Spinal cord (tissue), 10 donors: ENCODE results near the gene NAV2. TPM values are rescaled to one million over a fixed set of nuclear protein-coding genes. Genes with fewer than 3 reads are reported as not detected.

Source experiments
- DNase-seq, 6 donors: peaks; one replicate each; pipeline versions ENCODE4 v3.0.0 to v3.0.0-alpha.2; 2013 to 2015; ENCODE audit warnings: low spot score in 6 of 6, low read depth in 4 of 6
- H3K27ac ChIP-seq: one replicate; pipeline ENCODE4 v1.5.1; 2013; ENCODE audit warnings: low read depth, low read length, control low read depth
- H3K27me3 ChIP-seq: one replicate; pipeline ENCODE4 v1.6.1; 2013; ENCODE audit warnings: low read length; ENCODE audit not compliant: control insufficient read depth, insufficient read depth
- H3K36me3 ChIP-seq: one replicate; pipeline ENCODE4 v1.6.1; 2013; ENCODE audit warnings: low read length; ENCODE audit not compliant: control insufficient read depth, insufficient read depth
- H3K4me1 ChIP-seq: one replicate; pipeline ENCODE4 v1.6.1; 2013; ENCODE audit warnings: low read length; ENCODE audit not compliant: control insufficient read depth, insufficient read depth
- H3K4me3 ChIP-seq: one replicate; pipeline ENCODE4 v1.5.1; 2013; ENCODE audit warnings: low read depth, low read length, control low read depth
- H3K9me3 ChIP-seq: one replicate; pipeline ENCODE4 v1.6.1; 2013; ENCODE audit warnings: low read length; ENCODE audit not compliant: control insufficient read depth, insufficient read depth
- WGBS: methylation state at CpG from one replicate; pipeline ENCODE4 v1.1.5; 2013; ENCODE audit warnings: missing lambda C conversion rate; ENCODE audit not compliant: insufficient coverage; 5-methylcytosine and 5-hydroxymethylcytosine counted together
- polyA plus RNA-seq, 2 donors: library from polyadenylated mRNA; unstranded; fragments of 120-200 nt; gene quantifications; one replicate each; pipeline ENCODE4 v1.2.1, GENCODE V29; 2013; ENCODE audit not compliant: insufficient read length in 2 of 2
- total RNA-seq, 2 donors: library from RNA; depleted of rRNA in 1 of 2; stranded (reverse); fragments of 120-200 nt in 1 of 2; fragments of >200 nt in 1 of 2; gene quantifications; one replicate each; pipeline versions ENCODE4 v1.2.3 to v1.2.4, GENCODE V29; 2013 to 2014
- donor health status: healthy.

Gene NAV2
- total and polyA plus RNA-seq, 4 donors: 23.4 to 50.1 (median 30.4) TPM

DNA sequence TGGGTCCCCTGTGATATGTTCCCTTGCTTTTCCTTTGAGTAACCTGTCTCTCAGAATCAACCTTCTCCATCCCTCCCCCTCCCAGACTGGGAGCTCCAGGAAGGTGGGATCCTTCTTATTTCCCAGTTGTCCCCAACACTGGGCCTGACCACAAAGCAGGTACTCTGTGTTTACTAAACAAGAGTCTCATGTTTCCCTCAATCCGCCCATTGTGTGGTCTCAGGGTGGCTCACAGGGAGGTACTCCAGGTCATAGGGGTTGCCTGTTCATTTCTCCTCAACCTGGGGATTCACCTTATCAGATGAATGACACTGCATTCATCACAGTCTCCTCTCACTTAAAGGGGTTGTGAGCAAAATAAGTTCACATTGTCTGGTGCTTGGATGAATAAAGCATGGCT is 26.4 kb upstream of the NAV2 start:
- Histone ChIP-seq H3K4me1 (peaks cover 3% of the 10 kb centered on the region), H3K4me3 (no peak overlapping the region), H3K27ac (no peak overlapping the region), H3K9me3 (no peaks in the 10 kb centered on the region), H3K27me3 (no peaks in the 10 kb centered on the region), H3K36me3 (no peaks in the 10 kb centered on the region)
- 100% methylated on average over 1 of the region's 1 CpG for WGBS
- DNase-seq: no peak

DNA sequence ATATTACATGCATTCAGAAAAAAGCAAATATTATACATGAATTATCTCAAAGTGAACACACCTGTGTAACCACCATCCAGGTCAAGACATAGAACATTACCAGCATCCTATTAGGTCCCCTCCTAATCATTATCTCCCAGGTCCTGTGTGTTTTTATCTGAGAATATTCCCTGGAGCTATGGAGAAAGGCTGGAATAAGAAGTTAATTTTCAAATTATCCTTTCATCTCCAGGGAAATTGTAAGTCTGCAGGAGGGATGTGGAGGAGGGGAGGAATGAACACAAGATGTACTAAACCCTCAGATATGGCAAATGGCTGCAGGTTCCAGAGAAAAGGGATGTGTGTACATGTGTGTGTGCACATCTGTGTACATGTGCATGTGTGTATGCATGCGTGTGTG is 25.2 kb upstream of the NAV2 start:
- Histone ChIP-seq H3K27me3 (no peaks in the 10 kb centered on the region), H3K4me1 (peaks cover 3% of the 10 kb centered on the region), H3K4me3 (no peak overlapping the region), H3K36me3 (no peaks in the 10 kb centered on the region), H3K9me3 (no peaks in the 10 kb centered on the region), H3K27ac (no peak overlapping the region)
- DNase-seq: no peak
- WGBS: 89% methylated on average over 1 of the region's 1 CpG

DNA sequence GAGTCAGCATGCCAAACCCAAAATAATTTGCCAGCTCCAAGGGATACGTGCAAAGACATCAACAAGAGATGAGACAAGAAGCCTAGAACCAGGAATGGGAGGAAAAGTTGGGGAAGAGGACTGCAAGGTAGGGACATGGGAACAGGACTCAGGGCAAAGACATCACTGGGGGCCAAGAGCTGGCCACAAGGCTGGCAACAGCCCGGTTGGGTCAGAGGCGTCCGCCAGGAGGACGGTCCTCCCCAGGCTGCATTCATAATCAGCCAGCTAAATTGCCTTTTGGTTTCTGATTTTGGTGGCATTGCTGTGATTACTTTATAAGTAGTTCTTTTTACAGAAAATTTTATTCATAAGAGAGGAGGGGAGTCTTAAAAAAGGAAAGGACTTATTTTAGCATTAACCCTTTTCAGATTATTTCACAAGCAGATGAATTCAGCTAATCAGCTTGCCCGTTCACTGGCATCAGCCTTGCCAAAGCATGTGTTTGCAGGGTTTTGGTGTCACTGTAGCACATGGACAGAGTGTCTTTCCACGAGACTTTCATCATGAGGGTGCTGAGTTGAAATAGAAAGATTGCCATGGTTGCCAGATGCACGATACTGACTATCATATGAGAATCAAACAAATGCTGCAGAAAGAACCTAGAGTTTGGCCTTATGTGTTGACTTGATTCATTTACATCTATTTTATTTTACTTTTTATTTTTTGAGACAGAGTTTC is 23.2 kb upstream of the NAV2 start:
- WGBS: 62% methylated on average over 5 of the region's 8 CpGs
- peak in 1 of 6 donors; percentile 75 for DNase-seq
- no peaks in the 10 kb centered on the region for H3K36me3 ChIP-seq
- H3K9me3 ChIP-seq: no peaks in the 10 kb centered on the region
- H3K27me3 ChIP-seq: no peaks in the 10 kb centered on the region
- H3K27ac ChIP-seq: no peak overlapping the region
- H3K4me1 ChIP-seq: peaks cover 4% of the 10 kb centered on the region
- no peak overlapping the region for H3K4me3 ChIP-seq

DNA sequence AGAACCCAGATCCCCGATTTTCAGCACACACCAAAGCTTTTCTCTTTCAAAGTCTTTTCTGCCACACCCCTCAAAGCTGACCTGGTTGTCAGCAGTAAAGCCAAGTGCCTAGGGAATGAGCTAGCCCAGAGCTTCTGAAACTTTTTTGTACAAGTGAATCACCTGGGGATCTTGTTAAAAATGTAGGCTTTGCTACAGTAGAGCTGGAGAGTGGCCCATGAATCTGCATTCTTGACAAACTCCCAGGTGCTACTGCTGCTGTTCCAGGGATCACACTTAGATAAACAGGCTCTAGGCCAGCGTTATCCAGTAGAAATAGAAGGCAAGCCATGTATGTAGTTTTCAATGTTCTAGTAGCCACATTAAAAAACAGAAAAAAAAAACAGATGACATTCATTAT is 21.8 kb upstream of the NAV2 start:
- no CpG with 5 or more reads among the region's 2 CpGs for WGBS
- H3K4me3 ChIP-seq: no peak overlapping the region
- no peaks in the 10 kb centered on the region for H3K9me3 ChIP-seq
- peaks cover 4% of the 10 kb centered on the region for H3K4me1 ChIP-seq
- H3K27ac ChIP-seq: no peak overlapping the region
- no peaks in the 10 kb centered on the region for H3K36me3 ChIP-seq
- DNase-seq: no peak
- no peaks in the 10 kb centered on the region for H3K27me3 ChIP-seq

GRCh38 chr11:19691815-19692500 is 20.7 kb upstream of the NAV2 start:
- H3K27me3 ChIP-seq: no peaks in the 10 kb centered on the region
- no peak overlapping the region for H3K27ac ChIP-seq
- peak in 2 of 6 donors; percentile 54 to 85 for DNase-seq
- no peaks in the 10 kb centered on the region for H3K9me3 ChIP-seq
- H3K36me3 ChIP-seq: no peaks in the 10 kb centered on the region
- WGBS: 58% methylated on average over 2 of the region's 8 CpGs
- H3K4me1 ChIP-seq: peaks cover 4% of the 10 kb centered on the region
- H3K4me3 ChIP-seq: no peak overlapping the region

DNA sequence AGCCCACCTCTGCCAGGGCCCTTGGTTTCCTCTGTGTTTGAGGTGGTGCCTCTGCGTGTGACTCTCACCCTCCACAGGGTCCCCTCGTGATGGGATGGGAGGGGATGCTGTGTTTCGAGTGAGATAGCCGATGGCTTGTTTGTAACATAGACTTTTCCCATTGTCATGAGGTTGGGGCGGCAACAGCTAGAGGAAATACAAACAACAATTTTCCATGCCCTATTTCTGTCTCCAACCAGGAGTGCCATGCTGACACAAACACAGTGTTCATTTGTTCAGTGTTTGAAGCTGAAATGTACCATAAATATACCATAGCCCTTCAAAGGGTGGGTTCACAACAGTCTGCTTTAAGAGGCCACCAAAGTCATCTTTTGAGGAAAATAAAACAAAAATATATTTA is 19.5 kb upstream of the NAV2 start:
- DNase-seq: no peak
- H3K27me3 ChIP-seq: no peaks in the 10 kb centered on the region
- H3K9me3 ChIP-seq: no peaks in the 10 kb centered on the region
- H3K4me1 ChIP-seq: peaks cover 11% of the 10 kb centered on the region
- H3K27ac ChIP-seq: no peak overlapping the region
- H3K36me3 ChIP-seq: no peaks in the 10 kb centered on the region
- H3K4me3 ChIP-seq: no peak overlapping the region
- WGBS: no CpG with 5 or more reads among the region's 5 CpGs

- 79% methylated on average over 3 of the region's 5 CpGs for WGBS
- no peak overlapping the region for H3K27ac ChIP-seq
- no peaks in the 10 kb centered on the region for H3K36me3 ChIP-seq
- H3K4me3 ChIP-seq: no peak overlapping the region
- no peaks in the 10 kb centered on the region for H3K27me3 ChIP-seq
- peaks cover 11% of the 10 kb centered on the region for H3K4me1 ChIP-seq
- no peaks in the 10 kb centered on the region for H3K9me3 ChIP-seq
- DNase-seq: no peak
These were observed 17.8 kb upstream of the NAV2 start for GRCh38 chr11:19694796-19695345.

DNA sequence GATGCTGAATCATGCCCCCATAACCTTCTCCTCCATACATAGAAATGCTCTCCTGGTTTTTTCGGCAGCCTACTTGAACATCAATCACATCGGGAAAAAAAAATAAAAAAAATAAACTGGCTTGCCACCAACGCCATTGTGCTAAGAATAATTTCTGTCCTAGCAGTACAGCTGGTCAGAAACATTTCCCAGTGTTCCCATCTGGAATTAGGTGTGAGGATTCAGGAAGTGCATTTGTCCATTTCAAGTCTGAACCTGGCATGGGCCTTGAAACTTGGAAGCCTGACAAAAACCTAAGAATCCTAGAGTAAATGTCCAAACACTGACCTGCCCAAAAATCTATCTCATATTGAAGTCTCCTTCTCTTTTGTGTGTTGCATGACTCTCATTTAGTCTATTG is 16.6 kb upstream of the NAV2 start:
- Histone ChIP-seq H3K27me3 (no peaks in the 10 kb centered on the region), H3K4me3 (no peak overlapping the region), H3K4me1 (peaks cover 11% of the 10 kb centered on the region), H3K9me3 (no peaks in the 10 kb centered on the region), H3K36me3 (no peaks in the 10 kb centered on the region), H3K27ac (no peak overlapping the region)
- WGBS: 60% methylated on average over 1 of the region's 3 CpGs
- DNase-seq: no peak

- no peak overlapping the region for H3K4me3 ChIP-seq
- DNase-seq: no peak
- no peaks in the 10 kb centered on the region for H3K27me3 ChIP-seq
- no peaks in the 10 kb centered on the region for H3K9me3 ChIP-seq
- WGBS: 100% methylated on average over 2 of the region's 4 CpGs
- no peak overlapping the region for H3K27ac ChIP-seq
- H3K4me1 ChIP-seq: peaks cover 11% of the 10 kb centered on the region
- H3K36me3 ChIP-seq: no peaks in the 10 kb centered on the region
These were observed 15.7 kb upstream of the NAV2 start for GRCh38 chr11:19696904-19697303.

- H3K36me3 ChIP-seq: no peaks in the 10 kb centered on the region
- no peaks in the 10 kb centered on the region for H3K27me3 ChIP-seq
- H3K27ac ChIP-seq: no peak overlapping the region
- no peaks in the 10 kb centered on the region for H3K9me3 ChIP-seq
- H3K4me3 ChIP-seq: no peak overlapping the region
- DNase-seq: no peak
- peaks cover 11% of the 10 kb centered on the region for H3K4me1 ChIP-seq
- 51% methylated on average over 4 of the region's 4 CpGs for WGBS
These were observed 14.9 kb upstream of the NAV2 start for GRCh38 chr11:19697721-19698121.
